ENCODE data around the gene TMEM255B.

TMEM255B gene

GRCh38 chr13:113762538-113762937, 3.5 kb downstream of the TMEM255B start:
- Histone ChIP-seq H3K4me3 (ENCODE audit: low read length in 2 of 2) (no peak overlapping the region), H3K9me3 (ENCODE audit: control insufficient read depth in 2 of 2, low read length in 2 of 2) (no peaks in the 10 kb centered on the region), H3K9ac (ENCODE audit: low read length in 2 of 2) (no peak overlapping the region), H3K36me3 (ENCODE audit: control insufficient read depth in 2 of 2, insufficient read depth in 2 of 2, low read length in 2 of 2) (no peaks in the 10 kb centered on the region), H3K27ac (ENCODE audit: low read length) (no peak overlapping the region), H3K4me1 (ENCODE audit: control insufficient read depth, insufficient read depth, low read length) (peaks cover 18% of the 10 kb centered on the region), H3K27me3 (ENCODE audit: control insufficient read depth in 1 of 2, insufficient read depth in 2 of 2, low read length in 2 of 2) (peaks cover 2 to 6% of the 10 kb centered on the region in 2 donors)

GRCh38 chr13:113763254-113763653, 4.2 kb downstream of the TMEM255B start:
- Histone ChIP-seq H3K9ac (ENCODE audit: low read length in 2 of 2) (no peak overlapping the region), H3K4me1 (ENCODE audit: control insufficient read depth, insufficient read depth, low read length) (peaks cover 15% of the 10 kb centered on the region), H3K27ac (ENCODE audit: low read length) (no peak overlapping the region), H3K4me3 (ENCODE audit: low read length in 2 of 2) (no peak overlapping the region), H3K27me3 (ENCODE audit: control insufficient read depth in 1 of 2, insufficient read depth in 2 of 2, low read length in 2 of 2) (peaks cover 2 to 6% of the 10 kb centered on the region in 2 donors), H3K9me3 (ENCODE audit: control insufficient read depth in 2 of 2, low read length in 2 of 2) (no peaks in the 10 kb centered on the region), H3K36me3 (ENCODE audit: control insufficient read depth in 2 of 2, insufficient read depth in 2 of 2, low read length in 2 of 2) (no peaks in the 10 kb centered on the region)

GRCh38 chr13:113763961-113764792, 5.2 kb downstream of the TMEM255B start:
- Histone ChIP-seq H3K27ac (ENCODE audit: low read length) (no peak overlapping the region), H3K4me3 (ENCODE audit: low read length in 2 of 2) (no peak overlapping the region), H3K9me3 (ENCODE audit: control insufficient read depth in 2 of 2, low read length in 2 of 2) (no peaks in the 10 kb centered on the region), H3K4me1 (ENCODE audit: control insufficient read depth, insufficient read depth, low read length) (peaks cover 9% of the 10 kb centered on the region), H3K27me3 (ENCODE audit: control insufficient read depth in 1 of 2, insufficient read depth in 2 of 2, low read length in 2 of 2) (peaks cover 2 to 6% of the 10 kb centered on the region in 2 donors), H3K9ac (ENCODE audit: low read length in 2 of 2) (no peak overlapping the region), H3K36me3 (ENCODE audit: control insufficient read depth in 2 of 2, insufficient read depth in 2 of 2, low read length in 2 of 2) (no peaks in the 10 kb centered on the region)

GRCh38 chr13:113764793-113765563, 6.0 kb downstream of the TMEM255B start:
- no peak overlapping the region for H3K4me3 ChIP-seq (ENCODE audit: low read length in 2 of 2)
- H3K9ac ChIP-seq (ENCODE audit: low read length in 2 of 2) = no peak overlapping the region
- H3K4me1 ChIP-seq (ENCODE audit: control insufficient read depth, insufficient read depth, low read length) = peaks cover under 1% of the 10 kb centered on the region
- peaks cover under 1 to 2% of the 10 kb centered on the region in 2 donors for H3K27me3 ChIP-seq (ENCODE audit: control insufficient read depth in 1 of 2, insufficient read depth in 2 of 2, low read length in 2 of 2)
- no peak overlapping the region for H3K27ac ChIP-seq (ENCODE audit: low read length)
- no peaks in the 10 kb centered on the region for H3K9me3 ChIP-seq (ENCODE audit: control insufficient read depth in 2 of 2, low read length in 2 of 2)
- H3K36me3 ChIP-seq (ENCODE audit: control insufficient read depth in 2 of 2, insufficient read depth in 2 of 2, low read length in 2 of 2) = no peaks in the 10 kb centered on the region

- Histone ChIP-seq H3K27ac (ENCODE audit: low read length) (no peak overlapping the region), H3K36me3 (ENCODE audit: control insufficient read depth in 2 of 2, insufficient read depth in 2 of 2, low read length in 2 of 2) (no peaks in the 10 kb centered on the region), H3K4me1 (ENCODE audit: control insufficient read depth, insufficient read depth, low read length) (no peaks in the 10 kb centered on the region), H3K9ac (ENCODE audit: low read length in 2 of 2) (no peak overlapping the region), H3K9me3 (ENCODE audit: control insufficient read depth in 2 of 2, low read length in 2 of 2) (no peaks in the 10 kb centered on the region), H3K27me3 (ENCODE audit: control insufficient read depth in 1 of 2, insufficient read depth in 2 of 2, low read length in 2 of 2) (peaks cover 0 to 2% of the 10 kb centered on the region in 2 donors), H3K4me3 (ENCODE audit: low read length in 2 of 2) (no peak overlapping the region)
These were observed 6.5 kb downstream of the TMEM255B start for GRCh38 chr13:113765564-113765910.

- Histone ChIP-seq H3K4me3 (ENCODE audit: low read length in 2 of 2) (no peak overlapping the region), H3K9ac (ENCODE audit: low read length in 2 of 2) (no peak overlapping the region), H3K36me3 (ENCODE audit: control insufficient read depth in 2 of 2, insufficient read depth in 2 of 2, low read length in 2 of 2) (no peaks in the 10 kb centered on the region), H3K27me3 (ENCODE audit: control insufficient read depth in 1 of 2, insufficient read depth in 2 of 2, low read length in 2 of 2) (peaks cover 0 to 2% of the 10 kb centered on the region in 2 donors), H3K27ac (ENCODE audit: low read length) (no peak overlapping the region), H3K4me1 (ENCODE audit: control insufficient read depth, insufficient read depth, low read length) (no peaks in the 10 kb centered on the region), H3K9me3 (ENCODE audit: control insufficient read depth in 2 of 2, low read length in 2 of 2) (no peaks in the 10 kb centered on the region)
These were observed 7.2 kb downstream of the TMEM255B start for GRCh38 chr13:113766035-113766800.

GRCh38 chr13:113767366-113767765, 8.3 kb downstream of the TMEM255B start:
- no peak overlapping the region for H3K27ac ChIP-seq (ENCODE audit: low read length)
- no peaks in the 10 kb centered on the region for H3K9me3 ChIP-seq (ENCODE audit: control insufficient read depth in 2 of 2, low read length in 2 of 2)
- no peaks in the 10 kb centered on the region for H3K4me1 ChIP-seq (ENCODE audit: control insufficient read depth, insufficient read depth, low read length)
- no peak overlapping the region for H3K4me3 ChIP-seq (ENCODE audit: low read length in 2 of 2)
- no peak overlapping the region for H3K9ac ChIP-seq (ENCODE audit: low read length in 2 of 2)
- no peaks in the 10 kb centered on the region for H3K36me3 ChIP-seq (ENCODE audit: control insufficient read depth in 2 of 2, insufficient read depth in 2 of 2, low read length in 2 of 2)
- H3K27me3 ChIP-seq (ENCODE audit: control insufficient read depth in 1 of 2, insufficient read depth in 2 of 2, low read length in 2 of 2) = no peaks in the 10 kb centered on the region

GRCh38 chr13:113768018-113768905, 9.2 kb downstream of the TMEM255B start:
- no peak overlapping the region for H3K4me3 ChIP-seq (ENCODE audit: low read length in 2 of 2)
- H3K4me1 ChIP-seq (ENCODE audit: control insufficient read depth, insufficient read depth, low read length) = no peaks in the 10 kb centered on the region

GRCh38 chr13:113769106-113769505, 10.1 kb downstream of the TMEM255B start:
- H3K9ac ChIP-seq (ENCODE audit: low read length in 2 of 2) = no peak overlapping the region

More at GRCh38 chr13:113768018-113768905, 9.2 kb downstream of the TMEM255B start:
- no peaks in the 10 kb centered on the region for H3K36me3 ChIP-seq (ENCODE audit: control insufficient read depth in 2 of 2, insufficient read depth in 2 of 2, low read length in 2 of 2)
- H3K27me3 ChIP-seq (ENCODE audit: control insufficient read depth in 1 of 2, insufficient read depth in 2 of 2, low read length in 2 of 2) = no peaks in the 10 kb centered on the region
- no peak overlapping the region for H3K9ac ChIP-seq (ENCODE audit: low read length in 2 of 2)
- H3K27ac ChIP-seq (ENCODE audit: low read length) = no peak overlapping the region
- H3K9me3 ChIP-seq (ENCODE audit: control insufficient read depth in 2 of 2, low read length in 2 of 2) = no peaks in the 10 kb centered on the region

GRCh38 chr13:113769881-113770280, 10.9 kb downstream of the TMEM255B start:
- no peak overlapping the region for H3K9ac ChIP-seq (ENCODE audit: low read length in 2 of 2)
- H3K4me1 ChIP-seq (ENCODE audit: control insufficient read depth, insufficient read depth, low read length) = no peaks in the 10 kb centered on the region
- H3K27me3 ChIP-seq (ENCODE audit: control insufficient read depth in 1 of 2, insufficient read depth in 2 of 2, low read length in 2 of 2) = peaks cover 3 to 7% of the 10 kb centered on the region in 2 donors
- H3K4me3 ChIP-seq (ENCODE audit: low read length in 2 of 2) = no peak overlapping the region
- no peak overlapping the region for H3K27ac ChIP-seq (ENCODE audit: low read length)
- no peaks in the 10 kb centered on the region for H3K36me3 ChIP-seq (ENCODE audit: control insufficient read depth in 2 of 2, insufficient read depth in 2 of 2, low read length in 2 of 2)
- no peaks in the 10 kb centered on the region for H3K9me3 ChIP-seq (ENCODE audit: control insufficient read depth in 2 of 2, low read length in 2 of 2)

More at GRCh38 chr13:113769106-113769505, 10.1 kb downstream of the TMEM255B start:
- H3K36me3 ChIP-seq (ENCODE audit: control insufficient read depth in 2 of 2, insufficient read depth in 2 of 2, low read length in 2 of 2) = no peaks in the 10 kb centered on the region
- H3K27ac ChIP-seq (ENCODE audit: low read length) = no peak overlapping the region
- no peaks in the 10 kb centered on the region for H3K9me3 ChIP-seq (ENCODE audit: control insufficient read depth in 2 of 2, low read length in 2 of 2)
- no peak overlapping the region for H3K4me3 ChIP-seq (ENCODE audit: low read length in 2 of 2)
- H3K27me3 ChIP-seq (ENCODE audit: control insufficient read depth in 1 of 2, insufficient read depth in 2 of 2, low read length in 2 of 2) = peaks cover 0 to under 1% of the 10 kb centered on the region in 2 donors
- H3K4me1 ChIP-seq (ENCODE audit: control insufficient read depth, insufficient read depth, low read length) = no peaks in the 10 kb centered on the region

Measured in stomach smooth muscle (tissue), 2 donors.